ENCODE measurements around the gene WDFY3.

- no peak for TF ChIP-seq CTCF (IDR thresholded peaks at IDR 0.05)
- TF ChIP-seq POLR2AphosphoS5 (IDR thresholded peaks at IDR 0.05): no peak
- TF ChIP-seq POLR2A (IDR thresholded peaks at IDR 0.05): no peak
- no peak for TF ChIP-seq EP300 (IDR thresholded peaks at IDR 0.05)
Measured at GRCh38 chr4:84780719-84781118, 185.8 kb downstream of the WDFY3 start.

All from stomach (tissue), 4 donors.